GM12872 (cell line): ENCODE measurements around the gene UQCC3.

Source experiments
- TF ChIP-seq, protein P1 (sequence below): IDR thresholded peaks from 3 replicates; pipeline ENCODE4 v1.5.1; 2011; ENCODE audit warnings: low read depth, mild to moderate bottlenecking, low read length, moderate library complexity; ENCODE audit not compliant: insufficient read depth

Gene UQCC3

DNA sequence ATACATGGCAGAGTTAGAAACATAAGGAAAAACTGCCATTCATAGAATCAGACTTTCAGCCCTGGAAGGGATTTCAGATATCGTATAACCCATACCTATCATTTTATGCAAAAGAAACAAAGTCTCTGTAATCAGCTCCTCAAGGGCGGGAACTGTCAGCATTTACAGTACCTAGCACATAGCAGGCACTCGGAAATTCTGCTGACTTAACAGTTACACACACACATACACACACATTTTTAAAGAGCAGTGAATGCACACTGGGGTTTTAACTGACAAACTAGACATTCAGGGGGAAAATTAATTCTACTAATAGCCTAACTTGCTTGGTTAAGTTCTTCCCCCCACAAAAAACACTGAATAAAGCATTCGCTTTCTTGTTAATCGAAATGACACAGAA lies 44.7 kb downstream of the UQCC3 start:
- TF ChIP-seq, protein P1, sequence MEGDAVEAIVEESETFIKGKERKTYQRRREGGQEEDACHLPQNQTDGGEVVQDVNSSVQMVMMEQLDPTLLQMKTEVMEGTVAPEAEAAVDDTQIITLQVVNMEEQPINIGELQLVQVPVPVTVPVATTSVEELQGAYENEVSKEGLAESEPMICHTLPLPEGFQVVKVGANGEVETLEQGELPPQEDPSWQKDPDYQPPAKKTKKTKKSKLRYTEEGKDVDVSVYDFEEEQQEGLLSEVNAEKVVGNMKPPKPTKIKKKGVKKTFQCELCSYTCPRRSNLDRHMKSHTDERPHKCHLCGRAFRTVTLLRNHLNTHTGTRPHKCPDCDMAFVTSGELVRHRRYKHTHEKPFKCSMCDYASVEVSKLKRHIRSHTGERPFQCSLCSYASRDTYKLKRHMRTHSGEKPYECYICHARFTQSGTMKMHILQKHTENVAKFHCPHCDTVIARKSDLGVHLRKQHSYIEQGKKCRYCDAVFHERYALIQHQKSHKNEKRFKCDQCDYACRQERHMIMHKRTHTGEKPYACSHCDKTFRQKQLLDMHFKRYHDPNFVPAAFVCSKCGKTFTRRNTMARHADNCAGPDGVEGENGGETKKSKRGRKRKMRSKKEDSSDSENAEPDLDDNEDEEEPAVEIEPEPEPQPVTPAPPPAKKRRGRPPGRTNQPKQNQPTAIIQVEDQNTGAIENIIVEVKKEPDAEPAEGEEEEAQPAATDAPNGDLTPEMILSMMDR: no peak

DNA sequence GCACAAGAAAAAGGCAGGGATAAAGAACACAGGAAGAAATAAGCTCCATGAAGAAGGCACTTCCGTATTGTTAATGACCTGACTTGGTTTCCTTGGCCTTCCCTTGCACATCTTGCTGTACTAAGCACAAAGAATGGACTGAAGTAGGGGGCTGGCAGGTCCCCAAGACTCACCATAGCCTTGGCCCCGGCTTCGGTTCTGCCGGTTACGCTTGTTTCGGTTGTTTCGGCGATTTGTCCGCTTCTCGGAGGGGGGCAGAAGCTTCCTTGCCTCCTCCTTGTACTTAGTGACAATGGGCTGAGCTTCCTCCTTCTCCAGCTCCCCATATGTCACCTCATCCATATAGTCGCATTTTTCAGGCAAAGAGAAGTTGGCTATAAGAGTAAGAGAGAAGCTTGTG lies 45.3 kb downstream of the UQCC3 start:
- TF ChIP-seq, protein P1: no peak

DNA sequence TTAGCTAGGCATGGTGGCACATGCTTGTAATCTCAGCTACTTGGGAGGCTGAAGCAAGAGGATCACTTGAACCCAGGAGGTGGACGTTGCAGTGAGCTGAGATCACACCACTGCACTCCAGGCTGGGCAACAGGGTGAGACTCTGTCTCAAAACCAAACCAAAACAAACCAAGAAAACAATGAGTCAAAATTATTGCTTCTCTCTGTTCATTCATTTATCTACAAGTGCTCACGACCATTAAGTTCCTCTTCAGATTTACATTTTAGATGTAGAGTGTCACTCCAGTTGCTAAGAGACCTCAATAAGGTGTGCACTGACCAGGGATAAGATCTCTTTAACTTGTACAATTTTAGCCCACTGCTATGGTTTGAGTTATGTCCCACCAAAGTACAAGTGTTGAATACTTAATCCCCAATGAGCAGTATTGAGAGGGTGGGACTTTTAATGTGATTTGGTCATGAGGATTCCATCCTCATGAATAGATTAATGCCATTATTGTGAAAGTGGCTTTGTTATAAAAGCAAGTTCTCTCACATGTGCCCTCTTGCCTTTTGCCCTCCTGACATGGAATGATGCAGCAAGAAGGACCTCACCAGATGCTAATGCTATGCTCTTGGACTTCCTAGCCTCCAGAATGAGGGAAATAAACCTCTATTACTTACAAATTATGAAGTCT lies 48.0 kb downstream of the UQCC3 start:
- TF ChIP-seq, protein P1: no peak

DNA sequence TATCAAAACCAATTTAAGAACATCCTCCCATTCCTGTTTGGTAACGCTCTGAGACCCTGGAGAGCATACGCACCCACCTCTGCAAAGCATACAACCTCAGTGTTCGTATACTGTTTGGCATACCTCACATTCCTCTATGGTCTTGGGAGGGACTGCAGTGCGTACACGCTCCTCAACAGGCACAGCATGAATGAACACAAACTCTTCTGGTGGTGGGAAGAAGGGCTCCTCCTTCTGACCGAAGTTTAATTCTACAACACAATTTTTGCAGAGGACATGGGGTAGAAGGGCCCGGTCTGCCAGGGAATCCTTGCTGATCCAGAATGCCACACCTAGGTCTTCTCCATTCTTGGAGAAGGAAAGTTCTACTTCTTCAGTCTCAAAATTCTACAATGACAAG lies 50.5 kb downstream of the UQCC3 start:
- TF ChIP-seq, protein P1: no peak
